Measurements from ENCODE around the gene SAMD4B. TPM values are rescaled to one million over a fixed set of nuclear protein-coding genes. Genes with fewer than 3 reads are reported as not detected.
"Not testable (repeated sequence)": the region's sequence is repeated elsewhere in the genome, so short reads cannot be mapped to it uniquely, and the experiment has no call there.

Gene SAMD4B
- total RNA-seq, 2 experiments from 2014 or later = 65.0 to 66.9 TPM

GRCh38 chr19:39307822-39308530 is 34.2 kb upstream of the SAMD4B start:
- POLR2A ChIA-PET = no interaction called here
- Histone ChIP-seq H3K4me3 (ENCODE audit: low read length) (no peak overlapping the region), H3K4me1 (ENCODE audit: insufficient read depth, low read length) (peaks cover 7% of the 10 kb centered on the region), H3K27me3 (ENCODE audit: control insufficient read depth in 1 of 2, insufficient read depth in 2 of 2, low read length in 2 of 2) (no peaks in the 10 kb centered on the region), H3K9me3 (ENCODE audit: control insufficient read depth in 1 of 2, insufficient read depth in 1 of 2, low read length in 2 of 2) (no peaks in the 10 kb centered on the region), H3K36me3 (ENCODE audit: insufficient read depth, low read length) (peaks cover 13% of the 10 kb centered on the region), H3K27ac (ENCODE audit: low read depth in 1 of 2, low read length in 2 of 2) (no peak overlapping the region)
- Mint-ChIP-seq H3K4me3 (no peak overlapping the region), H3K27me3 (no peaks in the 10 kb centered on the region), H3K36me3 (ENCODE audit: low read depth) (peaks cover 47% of the 10 kb centered on the region), H3K4me1 (ENCODE audit: low read depth) (no peaks in the 10 kb centered on the region), H3K9me3 (no peaks in the 10 kb centered on the region), H3K27ac (no peak overlapping the region)
- intact Hi-C loops (cut with DNase I, micrococcal nuclease) = no loop called here
- ATAC-seq (ENCODE audit: poor library complexity) = no peak
- no peak for TF ChIP-seq CTCF (IDR thresholded peaks at IDR 0.05)
- CTCF ChIA-PET = no interaction called here
- no peak for DNase-seq

DNA sequence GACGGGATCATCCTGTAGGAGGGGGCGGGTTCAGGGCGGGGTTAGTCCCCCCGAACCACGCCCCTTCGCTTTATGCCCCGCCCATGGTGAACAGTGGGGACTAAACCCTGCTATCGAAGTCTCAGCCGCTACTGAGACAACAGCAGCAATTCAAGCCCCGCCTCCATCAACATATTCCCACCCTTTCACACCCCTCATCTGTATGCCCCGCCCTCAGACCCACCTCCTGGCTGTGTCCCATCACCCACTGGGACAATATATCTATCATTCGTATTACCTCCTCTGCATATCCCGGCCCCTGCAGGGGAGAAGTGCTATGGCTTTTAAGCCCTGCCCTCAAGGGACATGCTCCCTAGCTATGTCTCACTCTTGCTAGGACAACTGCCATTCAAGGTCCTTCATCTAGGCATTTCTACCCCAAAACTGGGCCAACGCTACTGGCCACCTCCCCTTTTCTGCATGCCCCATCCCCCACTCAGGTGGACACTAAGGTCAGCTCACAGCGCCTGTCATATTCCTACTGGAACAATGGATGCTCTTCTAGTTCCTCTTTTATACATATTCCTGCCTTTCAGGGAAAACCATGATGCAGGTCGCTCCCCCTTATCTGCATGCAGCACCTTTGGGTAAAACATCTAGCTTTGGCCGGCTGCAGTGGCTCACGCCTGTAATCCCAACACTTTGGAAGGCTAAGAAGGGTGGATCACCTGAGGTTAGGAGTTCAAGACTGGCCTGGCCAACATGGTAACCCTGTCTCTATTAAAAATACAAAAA is 33.5 kb upstream of the SAMD4B start:
- intact Hi-C loops (cut with DNase I, micrococcal nuclease) = no loop called here
- no peaks in the 10 kb centered on the region for H3K9me3 ChIP-seq (ENCODE audit: control insufficient read depth in 1 of 2, insufficient read depth in 1 of 2, low read length in 2 of 2)
- ATAC-seq (ENCODE audit: poor library complexity) = no peak
- no peak overlapping the region for H3K27ac ChIP-seq (ENCODE audit: low read depth in 1 of 2, low read length in 2 of 2)
- no peaks in the 10 kb centered on the region for H3K4me1 Mint-ChIP-seq (ENCODE audit: low read depth)
- peaks cover 19% of the 10 kb centered on the region for H3K36me3 ChIP-seq (ENCODE audit: insufficient read depth, low read length)
- H3K4me1 ChIP-seq (ENCODE audit: insufficient read depth, low read length) = peaks cover 7% of the 10 kb centered on the region
- no peaks in the 10 kb centered on the region for H3K9me3 Mint-ChIP-seq
- no peaks in the 10 kb centered on the region for H3K27me3 Mint-ChIP-seq
- no peaks in the 10 kb centered on the region for H3K27me3 ChIP-seq (ENCODE audit: control insufficient read depth in 1 of 2, insufficient read depth in 2 of 2, low read length in 2 of 2)
- POLR2A ChIA-PET = no interaction called here
- peaks cover 54% of the 10 kb centered on the region for H3K36me3 Mint-ChIP-seq (ENCODE audit: low read depth)
- no peak for DNase-seq
- H3K4me3 Mint-ChIP-seq = no peak overlapping the region
- H3K4me3 ChIP-seq (ENCODE audit: low read length) = no peak overlapping the region
- H3K27ac Mint-ChIP-seq = no peak overlapping the region
- TF ChIP-seq CTCF (IDR thresholded peaks at IDR 0.05) = no peak
- CTCF ChIA-PET = no interaction called here

DNA sequence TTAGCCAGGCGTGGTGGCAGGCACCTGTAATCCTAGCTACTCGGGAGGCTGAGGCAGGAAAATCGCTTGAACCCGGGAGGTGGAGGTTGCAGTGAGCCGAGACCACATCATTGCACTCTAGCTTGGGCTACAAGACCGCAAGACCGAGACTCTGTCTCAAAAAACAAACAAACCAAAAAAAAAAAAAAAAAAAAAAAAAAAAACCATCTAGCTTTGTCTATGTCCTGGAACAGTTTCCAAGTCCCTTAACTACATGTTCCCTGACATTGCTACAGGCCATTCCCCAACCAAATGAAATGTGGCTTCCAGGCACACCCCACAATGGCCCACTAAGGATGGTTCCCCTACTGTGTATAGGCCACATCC is 32.9 kb upstream of the SAMD4B start:
- H3K4me3 ChIP-seq (ENCODE audit: low read length); H3K9me3 ChIP-seq (ENCODE audit: control insufficient read depth in 1 of 2, insufficient read depth in 1 of 2, low read length in 2 of 2); H3K27me3 Mint-ChIP-seq; H3K4me1 Mint-ChIP-seq (ENCODE audit: low read depth); H3K4me1 ChIP-seq (ENCODE audit: insufficient read depth, low read length); ATAC-seq (ENCODE audit: poor library complexity); DNase-seq; intact Hi-C loops (cut with DNase I, micrococcal nuclease); H3K27ac Mint-ChIP-seq; H3K9me3 Mint-ChIP-seq; H3K27me3 ChIP-seq (ENCODE audit: control insufficient read depth in 1 of 2, insufficient read depth in 2 of 2, low read length in 2 of 2); H3K4me3 Mint-ChIP-seq; POLR2A ChIA-PET; H3K27ac ChIP-seq (ENCODE audit: low read depth in 1 of 2, low read length in 2 of 2): not testable (repeated sequence)
- CTCF ChIA-PET = interaction anchor here (0.6 kb wide), 1 partner anchor 803 kb away, joined by 3 read pairs; no protein-coding TSS in a partner anchor
- peaks cover 25% of the 10 kb centered on the region for H3K36me3 ChIP-seq (ENCODE audit: insufficient read depth, low read length)
- H3K36me3 Mint-ChIP-seq (ENCODE audit: low read depth) = peaks cover 56% of the 10 kb centered on the region
